ENCODE data around the gene MXD3.
"Not testable (repeated sequence)": the region's sequence is repeated elsewhere in the genome, so short reads cannot be mapped to it uniquely, and the experiment has no call there.

The MXD3 gene

GRCh38 chr5:177311723-177312648 is at the start of gene MXD3:
MXD3 (minus strand) TSS chr5:177311898; CDS start chr5:177311830, 68 bp downstream.
- DNase-seq (ENCODE audit: low spot score), result peak; percentile 98

GRCh38 chr5:177360740-177361139 is 49.0 kb upstream of the MXD3 start:
- DNase-seq (ENCODE audit: low spot score), result not testable (repeated sequence)

GRCh38 chr5:177359860-177360259 is 48.2 kb upstream of the MXD3 start:
- DNase-seq (ENCODE audit: low spot score), result no peak

GRCh38 chr5:177359451-177359851 is 47.8 kb upstream of the MXD3 start:
- DNase-seq (ENCODE audit: low spot score), result no peak

- DNase-seq (ENCODE audit: low spot score), result no peak
Observed at GRCh38 chr5:177358370-177358819, 46.7 kb upstream of the MXD3 start.

GRCh38 chr5:177357459-177358351 is 46.0 kb upstream of the MXD3 start, which contains the start of gene RGS14:
RGS14 (plus strand) TSS chr5:177357924; CDS start chr5:177358025, 101 bp downstream.
- DNase-seq (ENCODE audit: low spot score), result peak; percentile 50

GRCh38 chr5:177357146-177357458 is 45.4 kb upstream of the MXD3 start:
- DNase-seq (ENCODE audit: low spot score), result no peak

- no peak for DNase-seq (ENCODE audit: low spot score)
Observed at GRCh38 chr5:177356746-177357145, 45.0 kb upstream of the MXD3 start.

GRCh38 chr5:177355868-177356168 is 44.1 kb upstream of the MXD3 start:
- DNase-seq (ENCODE audit: low spot score), result no peak

GRCh38 chr5:177355162-177355867 is 43.6 kb upstream of the MXD3 start:
- no peak for DNase-seq (ENCODE audit: low spot score)

- no peak for DNase-seq (ENCODE audit: low spot score)
Observed at GRCh38 chr5:177354711-177355110, 43.0 kb upstream of the MXD3 start.

GRCh38 chr5:177354256-177354655 is 42.6 kb upstream of the MXD3 start:
- DNase-seq (ENCODE audit: low spot score), result no peak

GRCh38 chr5:177353093-177353492 is 41.4 kb upstream of the MXD3 start:
- no peak for DNase-seq (ENCODE audit: low spot score)

GRCh38 chr5:177351392-177352329 is 40.0 kb upstream of the MXD3 start, which contains the start of gene LMAN2:
LMAN2 (minus strand) TSS chr5:177351668; CDS start chr5:177351647, 21 bp downstream.
- peak; percentile 93 for DNase-seq (ENCODE audit: low spot score)

GRCh38 chr5:177350776-177351391 is 39.2 kb upstream of the MXD3 start:
- DNase-seq (ENCODE audit: low spot score), result no peak

- no peak for DNase-seq (ENCODE audit: low spot score)
Observed at GRCh38 chr5:177349762-177350161, 38.1 kb upstream of the MXD3 start.

- DNase-seq (ENCODE audit: low spot score), result no peak
Observed at GRCh38 chr5:177349362-177349647, 37.6 kb upstream of the MXD3 start.

- no peak for DNase-seq (ENCODE audit: low spot score)
Observed at GRCh38 chr5:177347699-177348098, 36.0 kb upstream of the MXD3 start.

- no peak for DNase-seq (ENCODE audit: low spot score)
Observed at GRCh38 chr5:177346820-177347219, 35.1 kb upstream of the MXD3 start.

- no peak for DNase-seq (ENCODE audit: low spot score)
Observed at GRCh38 chr5:177344891-177345290, 33.2 kb upstream of the MXD3 start.

GRCh38 chr5:177343777-177344176 is 32.1 kb upstream of the MXD3 start:
- DNase-seq (ENCODE audit: low spot score), result no peak

Measured in kidney capillary endothelial cell (primary cell).